Right lobe of liver (tissue), 4 donors: ENCODE data around the gene PAFAH1B2.

Experiments used
- CTCF ChIP-seq, 4 donors: fragments of 200-600 bp in 3 of 4; fragments of 450-650 bp in 1 of 4; IDR thresholded peaks; one replicate each; pipeline versions ENCODE4 v1.5.1 to v1.8.0; 2016 to 2022; ENCODE audit warnings: antibody characterized with exemption in 4 of 4, mild to moderate bottlenecking in 2 of 4
- POLR2A ChIP-seq: fragments of 450-650 bp; IDR thresholded peaks from one replicate; pipeline ENCODE4 v1.6.1; 2017; ENCODE audit warnings: antibody characterized with exemption, mild to moderate bottlenecking
- donor health status: DM: no; HTN: no; CAD: no.
- donor health status: DM: no; HTN: no; CAD: no.
- donor health status: DM: no; HTN: yes; CAD: no.

DNA sequence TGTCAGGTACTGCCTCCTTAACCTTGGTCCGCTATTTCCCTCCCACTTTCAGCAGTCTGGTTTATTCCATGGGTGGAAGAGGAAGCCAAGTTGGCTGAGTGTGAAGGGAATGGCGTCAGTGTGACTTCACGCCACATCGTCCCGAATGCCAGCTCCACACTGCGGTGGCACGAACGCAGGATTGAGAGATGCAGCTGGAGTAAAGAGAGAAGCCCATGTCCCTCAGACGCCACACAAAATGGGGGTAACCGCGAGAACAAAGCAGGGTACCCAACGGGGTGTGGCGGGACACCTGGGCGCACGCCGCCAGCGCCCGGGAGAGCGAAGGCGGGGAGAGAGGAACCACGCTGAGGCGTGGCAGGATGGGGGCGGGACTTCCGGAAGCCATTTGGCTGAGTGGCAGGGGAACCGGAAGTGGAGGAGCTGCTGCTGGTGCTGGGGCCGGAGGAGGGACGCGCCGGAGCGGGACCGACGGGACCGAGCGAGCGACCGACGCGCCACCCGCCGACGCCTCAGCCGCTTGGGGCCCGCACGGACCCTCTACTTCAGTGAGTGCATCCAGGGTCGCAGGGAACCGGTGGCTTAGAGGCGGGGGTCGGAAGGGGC, at the start of gene PAFAH1B2:
- TF ChIP-seq CTCF (IDR thresholded peaks at IDR 0.05) (no peak), POLR2A (peak; percentile 84)
